Right cardiac atrium (tissue), 5 donors: ENCODE results near the gene ZNF324. TPM values are rescaled to one million over a fixed set of nuclear protein-coding genes. Genes with fewer than 3 reads are reported as not detected.

ENCODE experiments used
- ATAC-seq, 2 donors: fragments of 200-7000 bp; cut with Tn5 transposase; one replicate each; pipeline versions ENCODE4 v1.8.0 to v1.9.1; 2020; ENCODE audit warnings: moderate library complexity in 2 of 2, mild to moderate bottlenecking in 1 of 2
- DNase-seq, 3 donors: peaks; one replicate each; pipeline ENCODE4 v3.0.0-alpha.2; 2020
- H3K27ac ChIP-seq: one replicate; pipeline ENCODE4 v1.5.1; 2013; ENCODE audit warnings: mild to moderate bottlenecking, low read length, control low read depth, moderate library complexity
- H3K27me3 ChIP-seq: one replicate; pipeline ENCODE4 v1.6.1; 2013; ENCODE audit not compliant: control insufficient read depth, insufficient read depth
- H3K4me1 ChIP-seq: one replicate; pipeline ENCODE4 v1.6.1; 2013; ENCODE audit warnings: low read length; ENCODE audit not compliant: control insufficient read depth, insufficient read depth
- H3K4me3 ChIP-seq: one replicate; pipeline ENCODE4 v1.5.1; 2013; ENCODE audit warnings: low read length, control low read depth
- H3K9me3 ChIP-seq: one replicate; pipeline ENCODE4 v1.6.1; 2013; ENCODE audit warnings: low read length; ENCODE audit not compliant: control insufficient read depth
- WGBS: extraction: QIAGEN DNeasy Blood & Tissue Kit; methylation state at CpG from one replicate; pipeline ENCODE4 v1.1.7; 2013; 5-methylcytosine and 5-hydroxymethylcytosine counted together
- intact Hi-C, 4 donors: fragments of 100-400 bp; cut with DNase I; formaldehyde crosslinking; loops; one replicate each; pipeline versions ENCODE4 v1.11.0 to v1.14.0; 2022 to 2023
- polyA plus RNA-seq: library from polyadenylated mRNA; stranded (reverse); fragments of 200-250 nt; gene quantifications from one replicate; pipeline ENCODE4 v1.2.3, GENCODE V29; 2013
- total RNA-seq, 4 donors: library from RNA; stranded (reverse); fragmentation: NEBNext Ultra II Directional; extraction: Animal tissue kit (Norgen Biotek cat#: 25700); gene quantifications; one replicate each; pipeline ENCODE4 v1.2.1, GENCODE V29; 2021
- donor health status: healthy with polysubstance abuse.
- donor health status: DM: no; HTN: yes; CAD: no.
- donor health status: DM: no; HTN: no; CAD: no.
- donor health status: DM: no; HTN: yes; CAD: no; lungs with severe emphysema.
- donor health status: DM: yes; HTN: yes; CAD: no.

The ZNF324 gene
- total and polyA plus RNA-seq, 5 donors: 3.3 to 7.4 (median 6.6) TPM

- WGBS: 88% methylated on average over 11 of the region's 11 CpGs
- no peak overlapping the region for H3K27ac ChIP-seq
- no peaks in the 10 kb centered on the region for H3K9me3 ChIP-seq
Observed at GRCh38 chr19:58509731-58510083, 42.8 kb downstream of the ZNF324 start.

GRCh38 chr19:58510084-58510862 lies 43.4 kb downstream of the ZNF324 start:
- no peak overlapping the region for H3K27ac ChIP-seq
- no peaks in the 10 kb centered on the region for H3K4me1 ChIP-seq
- WGBS: 83% methylated on average over 8 of the region's 8 CpGs
- no peak overlapping the region for H3K4me3 ChIP-seq
- H3K27me3 ChIP-seq: no peaks in the 10 kb centered on the region
- no peaks in the 10 kb centered on the region for H3K9me3 ChIP-seq
- ATAC-seq: no peak
- intact Hi-C loops: no loop called here
- DNase-seq: peak in 1 of 3 donors; percentile 51

More at GRCh38 chr19:58509731-58510083, 42.8 kb downstream of the ZNF324 start:
- Histone ChIP-seq H3K4me3 (no peak overlapping the region), H3K27me3 (no peaks in the 10 kb centered on the region), H3K4me1 (no peaks in the 10 kb centered on the region)
- intact Hi-C loops: no loop called here
- DNase-seq (peak in 1 of 3 donors; percentile 17), ATAC-seq (no peak)

GRCh38 chr19:58511353-58512208 lies 44.7 kb downstream of the ZNF324 start, which contains the start of gene SLC27A5:
Gene SLC27A5 (minus strand): TSS chr19:58511992. CDS start chr19:58511955, 37 bp downstream.
- DNase-seq (no peak), ATAC-seq (no peak)
- H3K4me1 ChIP-seq: no peaks in the 10 kb centered on the region
- H3K4me3 ChIP-seq: no peak within 1 kb of the TSS
- H3K27me3 ChIP-seq: no peaks in the 10 kb centered on the region
- 89% methylated on average over 25 of the region's 25 CpGs for WGBS
- intact Hi-C loops: no loop called here
- no peaks in the 10 kb centered on the region for H3K9me3 ChIP-seq
- H3K27ac ChIP-seq: no peak within 1 kb of the TSS

GRCh38 chr19:58513213-58513693 lies 46.4 kb downstream of the ZNF324 start:
- Histone ChIP-seq H3K4me3 (no peak overlapping the region), H3K4me1 (peaks cover 3% of the 10 kb centered on the region)
- no peak for DNase-seq

GRCh38 chr19:58513694-58514563 lies 47.0 kb downstream of the ZNF324 start:
- H3K27ac ChIP-seq: no peak overlapping the region
- intact Hi-C loops: no loop called here
- H3K9me3 ChIP-seq: no peaks in the 10 kb centered on the region
- peaks cover 3% of the 10 kb centered on the region for H3K4me1 ChIP-seq
- DNase-seq: peak; percentile 92 to 96 (median 96)
- no peaks in the 10 kb centered on the region for H3K27me3 ChIP-seq
- ATAC-seq: peak; percentile 86 to 89
- no peak overlapping the region for H3K4me3 ChIP-seq
- 24% methylated on average over 66 of the region's 66 CpGs for WGBS

More at GRCh38 chr19:58513213-58513693, 46.4 kb downstream of the ZNF324 start:
- WGBS: 86% methylated on average over 10 of the region's 10 CpGs
- no peaks in the 10 kb centered on the region for H3K9me3 ChIP-seq
- intact Hi-C loops: no loop called here
- no peak overlapping the region for H3K27ac ChIP-seq
- no peaks in the 10 kb centered on the region for H3K27me3 ChIP-seq
- peak in 1 of 2 donors; percentile 8 for ATAC-seq

- no peak for ATAC-seq
- no peak for DNase-seq
- Histone ChIP-seq H3K9me3 (no peaks in the 10 kb centered on the region), H3K27ac (no peak overlapping the region), H3K27me3 (no peaks in the 10 kb centered on the region), H3K4me3 (no peak overlapping the region), H3K4me1 (peaks cover 3% of the 10 kb centered on the region)
- 73% methylated on average over 3 of the region's 3 CpGs for WGBS
- intact Hi-C loops: no loop called here
Observed at GRCh38 chr19:58514564-58515022, 47.7 kb downstream of the ZNF324 start.

- ATAC-seq: no peak
- Histone ChIP-seq H3K9me3 (no peaks in the 10 kb centered on the region), H3K27me3 (no peaks in the 10 kb centered on the region), H3K4me3 (no peak overlapping the region), H3K4me1 (peaks cover 3% of the 10 kb centered on the region), H3K27ac (no peak overlapping the region)
- 92% methylated on average over 2 of the region's 2 CpGs for WGBS
- intact Hi-C loops: no loop called here
- no peak for DNase-seq
Observed at GRCh38 chr19:58515259-58515658, 48.4 kb downstream of the ZNF324 start.

GRCh38 chr19:58516246-58516836 lies 49.5 kb downstream of the ZNF324 start:
- intact Hi-C loops: no loop called here

GRCh38 chr19:58516964-58517833 lies 50.3 kb downstream of the ZNF324 start:
- Histone ChIP-seq H3K4me3 (no peak overlapping the region), H3K4me1 (peaks cover 3% of the 10 kb centered on the region), H3K27me3 (no peaks in the 10 kb centered on the region), H3K9me3 (no peaks in the 10 kb centered on the region), H3K27ac (no peak overlapping the region)
- ATAC-seq (no peak), DNase-seq (peak in 2 of 3 donors; percentile 59 to 70)
- WGBS: 88% methylated on average over 65 of the region's 65 CpGs
- intact Hi-C loops: no loop called here

More at GRCh38 chr19:58516246-58516836, 49.5 kb downstream of the ZNF324 start:
- ATAC-seq (no peak), DNase-seq (no peak)
- no peak overlapping the region for H3K27ac ChIP-seq
- H3K4me1 ChIP-seq: peaks cover 3% of the 10 kb centered on the region
- no peaks in the 10 kb centered on the region for H3K9me3 ChIP-seq
- H3K27me3 ChIP-seq: no peaks in the 10 kb centered on the region
- no peak overlapping the region for H3K4me3 ChIP-seq
- WGBS: 89% methylated on average over 25 of the region's 25 CpGs
